NOMO-1 treated with dmso at 0.1 percent for 144 hours (cell line): ENCODE data around the gene HEXA.

Experiments used
- DNase-seq: peaks from one replicate; lab custom pipeline; 2025; ENCODE audit not compliant: unreplicated experiment; lab: John Stamatoyannopoulos, UW

HEXA gene

GRCh38 chr15:72319985-72320671, 55.7 kb downstream of the HEXA start, which contains the start of gene CELF6:
CELF6 (minus strand) TSS chr15:72320157; CDS start chr15:72319874, 283 bp downstream.
- DNase-seq = peak; percentile 83

DNA sequence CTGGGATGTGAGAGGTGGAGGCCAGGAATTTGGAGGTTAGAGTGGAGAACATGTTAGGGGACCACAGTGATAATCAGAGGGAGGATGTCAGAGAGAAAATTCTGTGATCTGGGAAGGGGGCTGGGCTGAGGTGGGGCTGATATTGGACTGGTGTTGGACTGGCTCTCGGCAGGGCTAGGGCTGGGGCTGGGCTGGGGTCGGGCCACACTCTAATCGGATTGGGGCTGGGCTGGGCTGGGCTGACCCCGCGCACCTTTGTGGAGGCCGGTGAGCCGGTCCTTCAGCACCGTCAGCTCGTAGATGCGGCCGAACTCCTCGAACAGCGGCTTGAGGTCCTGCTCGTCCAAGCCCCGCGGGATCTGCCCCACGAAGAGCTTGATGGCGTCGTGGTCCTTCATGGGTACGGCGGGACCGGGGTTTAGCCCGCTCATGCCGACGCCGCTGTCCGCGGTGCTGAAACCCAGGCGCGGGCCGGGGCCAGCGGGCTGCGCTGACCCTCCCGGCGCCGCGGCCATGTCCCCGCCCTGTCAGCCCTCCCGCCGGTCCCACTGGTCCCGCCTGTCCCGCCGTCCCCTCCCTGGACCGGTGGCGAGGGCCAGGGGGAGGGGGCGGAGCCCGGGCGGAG, 56.3 kb downstream of the HEXA start:
- peak; percentile 15 for DNase-seq

DNA sequence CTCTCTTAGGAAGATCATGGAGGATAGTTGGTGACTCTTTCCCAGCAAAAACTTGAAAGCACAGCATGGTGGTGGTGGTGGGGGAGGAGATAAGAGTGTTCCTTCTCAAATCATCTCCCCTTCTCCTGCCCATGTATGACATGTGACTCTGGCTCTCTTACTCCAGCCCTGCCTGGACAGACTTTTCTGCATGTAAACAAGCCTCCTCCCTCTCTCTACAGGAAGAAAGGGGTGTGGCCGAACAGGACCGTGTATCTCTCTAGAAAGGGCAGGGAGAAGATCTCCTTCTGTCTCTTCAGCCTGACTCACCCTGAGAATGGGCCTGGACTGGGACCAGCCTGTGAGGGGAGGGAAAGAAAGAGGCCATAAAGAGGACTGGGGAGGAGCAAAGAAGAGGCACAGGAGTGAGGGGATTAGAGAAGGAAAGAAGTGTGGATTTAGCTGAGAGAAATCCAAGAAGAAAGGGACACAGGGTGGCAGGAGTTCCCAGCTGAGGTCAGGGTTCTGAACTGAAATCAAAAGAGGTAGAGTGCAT, 57.3 kb downstream of the HEXA start:
- DNase-seq = no peak

- DNase-seq = no peak
These were observed 60.0 kb downstream of the HEXA start for GRCh38 chr15:72315706-72316370.

GRCh38 chr15:72313881-72314280, 61.9 kb downstream of the HEXA start:
- DNase-seq = no peak

GRCh38 chr15:72313448-72313840, 62.4 kb downstream of the HEXA start:
- DNase-seq = no peak

DNA sequence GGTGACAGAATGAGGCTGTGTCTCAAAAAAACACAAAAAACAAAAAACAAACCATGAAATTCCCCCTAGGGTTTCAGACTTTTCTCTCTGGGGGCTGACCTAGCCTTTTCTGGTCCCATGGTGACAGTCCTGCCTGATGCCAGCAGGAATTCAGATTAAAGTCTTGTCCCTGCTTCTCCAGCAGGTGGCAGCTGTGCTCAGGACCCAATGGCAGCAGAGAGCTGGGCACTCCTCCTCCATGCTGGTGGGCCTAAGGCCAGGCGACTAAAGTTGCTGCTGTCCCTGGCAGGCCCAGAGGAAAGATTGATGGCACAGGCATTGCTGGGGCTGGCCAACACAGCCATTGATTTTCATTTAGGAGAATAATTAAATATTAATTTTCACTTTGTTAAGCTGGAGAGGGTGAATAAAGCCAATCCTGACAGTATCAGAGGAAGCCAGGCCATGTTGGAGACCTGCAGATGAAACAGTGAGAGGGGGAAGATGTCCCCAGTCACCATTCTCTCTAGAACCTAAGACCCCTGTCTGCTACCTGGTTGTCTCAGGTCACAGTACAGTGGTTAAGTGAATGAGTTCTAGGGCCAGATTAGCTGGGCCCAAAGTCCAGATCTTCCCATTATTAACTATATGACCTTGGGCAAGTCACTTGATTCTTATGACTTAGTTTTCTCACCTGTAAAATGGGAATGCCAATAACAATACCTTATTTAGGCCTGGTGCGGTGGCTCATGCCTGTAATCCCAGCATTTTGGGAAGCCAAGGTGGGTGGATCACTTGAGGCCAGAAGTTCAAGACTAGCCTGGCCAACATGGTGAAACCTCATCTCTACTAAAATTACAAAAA, 63.0 kb downstream of the HEXA start:
- peak; percentile 35 for DNase-seq

- DNase-seq = no peak
These were observed 68.8 kb downstream of the HEXA start for GRCh38 chr15:72307026-72307425.

GRCh38 chr15:72306211-72306785, 69.5 kb downstream of the HEXA start:
- peak; percentile 64 for DNase-seq

- DNase-seq = no peak
These were observed 71.2 kb downstream of the HEXA start for GRCh38 chr15:72304596-72304995.

DNA sequence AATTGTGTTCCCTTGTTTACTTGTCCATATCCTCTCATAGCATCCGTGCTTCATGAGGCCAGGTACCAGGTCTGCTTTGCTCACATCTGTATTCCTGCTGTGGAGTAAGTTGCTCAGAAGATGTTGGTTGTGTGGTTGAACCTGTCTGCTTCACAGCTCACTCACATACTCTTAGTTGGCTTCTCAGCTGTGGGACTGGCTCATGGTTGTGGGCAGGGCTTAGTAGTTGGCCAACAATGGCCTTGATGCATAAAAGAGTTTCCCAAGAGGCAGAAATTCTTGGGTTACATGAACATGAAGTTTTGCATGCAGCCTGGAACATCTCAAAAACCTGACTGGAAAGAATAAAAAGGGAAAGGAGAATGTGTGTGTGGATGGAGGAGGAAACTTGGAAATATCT, 72.9 kb downstream of the HEXA start:
- no peak for DNase-seq
